Effector memory CD4-positive, alpha-beta T cell (primary cell): ENCODE measurements around the gene MCU.

Source experiments
- DNase-seq, 3 donors: peaks; one replicate each; pipeline ENCODE4 v3.0.0-alpha.2; 2020
- H3K27ac ChIP-seq: 2 replicates; pipeline ENCODE4 v1.7.0; 2013; ENCODE audit warnings: mild to moderate bottlenecking, low read length, moderate library complexity; ENCODE audit not compliant: insufficient read depth, poor library complexity, severe bottlenecking
- H3K27me3 ChIP-seq: replicated peaks from 2 replicates; pipeline ENCODE4 v1.7.0; 2013; ENCODE audit warnings: mild to moderate bottlenecking, low read length; ENCODE audit not compliant: insufficient read depth, control insufficient read depth, poor library complexity, severe bottlenecking
- H3K36me3 ChIP-seq: 2 replicates; pipeline ENCODE4 v1.7.0; 2013; ENCODE audit warnings: mild to moderate bottlenecking, low read length, moderate library complexity; ENCODE audit not compliant: control insufficient read depth, insufficient read depth
- H3K4me1 ChIP-seq: 2 replicates; pipeline ENCODE4 v1.7.0; 2013; ENCODE audit warnings: low read length, mild to moderate bottlenecking; ENCODE audit not compliant: control insufficient read depth, insufficient read depth, poor library complexity, severe bottlenecking
- H3K4me3 ChIP-seq: 2 replicates; pipeline ENCODE4 v1.7.0; 2013; ENCODE audit warnings: low read length, low read depth, mild to moderate bottlenecking; ENCODE audit not compliant: insufficient read depth, poor library complexity, severe bottlenecking
- H3K9me3 ChIP-seq: 2 replicates; pipeline ENCODE4 v1.7.0; 2013; ENCODE audit warnings: mild to moderate bottlenecking, low read length, moderate library complexity; ENCODE audit not compliant: control insufficient read depth

MCU gene

GRCh38 chr10:72794260-72794659 lies 102.3 kb downstream of the MCU start:
- Histone ChIP-seq H3K27me3 (no peaks in the 10 kb centered on the region), H3K9me3 (no peaks in the 10 kb centered on the region), H3K36me3 (no peaks in the 10 kb centered on the region), H3K4me3 (no peak overlapping the region), H3K4me1 (no peaks in the 10 kb centered on the region), H3K27ac (no peak overlapping the region)
- no peak for DNase-seq

GRCh38 chr10:72796042-72796441 lies 104.1 kb downstream of the MCU start:
- Histone ChIP-seq H3K9me3 (no peaks in the 10 kb centered on the region), H3K36me3 (no peaks in the 10 kb centered on the region), H3K27ac (no peak overlapping the region), H3K4me3 (no peak overlapping the region), H3K27me3 (no peaks in the 10 kb centered on the region), H3K4me1 (peaks cover 3% of the 10 kb centered on the region)
- DNase-seq: no peak

GRCh38 chr10:72796538-72796937 lies 104.6 kb downstream of the MCU start:
- no peak for DNase-seq
- no peak overlapping the region for H3K4me3 ChIP-seq
- H3K4me1 ChIP-seq: peaks cover 3% of the 10 kb centered on the region
- H3K27me3 ChIP-seq: no peaks in the 10 kb centered on the region
- H3K36me3 ChIP-seq: no peaks in the 10 kb centered on the region
- H3K27ac ChIP-seq: no peak overlapping the region
- H3K9me3 ChIP-seq: no peaks in the 10 kb centered on the region

GRCh38 chr10:72800000-72800740 lies 108.2 kb downstream of the MCU start:
- Histone ChIP-seq H3K27me3 (no peaks in the 10 kb centered on the region), H3K9me3 (no peaks in the 10 kb centered on the region), H3K27ac (no peak overlapping the region), H3K4me3 (no peak overlapping the region), H3K36me3 (no peaks in the 10 kb centered on the region), H3K4me1 (peaks cover 3% of the 10 kb centered on the region)
- DNase-seq: no peak

- Histone ChIP-seq H3K27me3 (no peaks in the 10 kb centered on the region), H3K4me1 (peaks cover 3% of the 10 kb centered on the region), H3K9me3 (no peaks in the 10 kb centered on the region), H3K36me3 (no peaks in the 10 kb centered on the region), H3K27ac (no peak overlapping the region), H3K4me3 (no peak overlapping the region)
- DNase-seq: no peak
Observed at GRCh38 chr10:72800741-72801092, 108.8 kb downstream of the MCU start.

GRCh38 chr10:72801263-72801868 lies 109.4 kb downstream of the MCU start:
- no peak overlapping the region for H3K27ac ChIP-seq
- H3K36me3 ChIP-seq: no peaks in the 10 kb centered on the region
- DNase-seq: no peak

GRCh38 chr10:72802332-72802731 lies 110.4 kb downstream of the MCU start:
- H3K4me1 ChIP-seq: peaks cover 3% of the 10 kb centered on the region
- H3K9me3 ChIP-seq: no peaks in the 10 kb centered on the region
- no peak overlapping the region for H3K4me3 ChIP-seq
- no peaks in the 10 kb centered on the region for H3K27me3 ChIP-seq
- H3K36me3 ChIP-seq: no peaks in the 10 kb centered on the region
- DNase-seq: no peak
- no peak overlapping the region for H3K27ac ChIP-seq

More at GRCh38 chr10:72801263-72801868, 109.4 kb downstream of the MCU start:
- Histone ChIP-seq H3K4me3 (no peak overlapping the region), H3K27me3 (no peaks in the 10 kb centered on the region), H3K4me1 (peaks cover 3% of the 10 kb centered on the region), H3K9me3 (no peaks in the 10 kb centered on the region)

- Histone ChIP-seq H3K27ac (no peak overlapping the region), H3K4me1 (peaks cover 3% of the 10 kb centered on the region), H3K4me3 (no peak overlapping the region)
Observed at GRCh38 chr10:72802763-72803505, 111.0 kb downstream of the MCU start.

GRCh38 chr10:72808001-72808400 lies 116.1 kb downstream of the MCU start:
- DNase-seq: no peak

More at GRCh38 chr10:72802763-72803505, 111.0 kb downstream of the MCU start:
- DNase-seq: no peak
- no peaks in the 10 kb centered on the region for H3K36me3 ChIP-seq
- H3K27me3 ChIP-seq: no peaks in the 10 kb centered on the region
- H3K9me3 ChIP-seq: no peaks in the 10 kb centered on the region

GRCh38 chr10:72809006-72809405 lies 117.1 kb downstream of the MCU start:
- H3K27ac ChIP-seq: no peak overlapping the region
- no peak overlapping the region for H3K4me3 ChIP-seq
- DNase-seq: no peak
- no peaks in the 10 kb centered on the region for H3K9me3 ChIP-seq
- H3K4me1 ChIP-seq: no peaks in the 10 kb centered on the region
- H3K36me3 ChIP-seq: no peaks in the 10 kb centered on the region
- H3K27me3 ChIP-seq: no peaks in the 10 kb centered on the region

More at GRCh38 chr10:72808001-72808400, 116.1 kb downstream of the MCU start:
- Histone ChIP-seq H3K27me3 (no peaks in the 10 kb centered on the region), H3K27ac (no peak overlapping the region), H3K4me3 (no peak overlapping the region), H3K36me3 (no peaks in the 10 kb centered on the region), H3K9me3 (no peaks in the 10 kb centered on the region), H3K4me1 (no peaks in the 10 kb centered on the region)
